ENCODE measurements around the gene THUMPD2. TPM values are rescaled to one million over a fixed set of nuclear protein-coding genes. Genes with fewer than 3 reads are reported as not detected.
"Not testable (repeated sequence)": the region's sequence is repeated elsewhere in the genome, so short reads cannot be mapped to it uniquely, and the experiment has no call there.

The THUMPD2 gene
- total and polyA plus RNA-seq, 5 donors, result 6.5 to 10.6 (median 8.2) TPM

GRCh38 chr2:39730685-39731302 lies 48.3 kb downstream of the THUMPD2 start:
- no peak for DNase-seq
- intact Hi-C loops (cut with DNase I), result no loop called here
- Histone ChIP-seq H3K4me3 (ENCODE audit: low read length) (no peak overlapping the region), H3K4me1 (ENCODE audit: control insufficient read depth, insufficient read depth, low read length) (peaks cover 3% of the 10 kb centered on the region), H3K27me3 (ENCODE audit: control insufficient read depth, insufficient read depth) (no peaks in the 10 kb centered on the region), H3K27ac (ENCODE audit: low read length) (no peak overlapping the region), H3K9me3 (ENCODE audit: control insufficient read depth, low read length) (no peaks in the 10 kb centered on the region)
- WGBS, result 84% methylated on average over 2 of the region's 2 CpGs
- ATAC-seq, result peak; percentile 31 to 50

GRCh38 chr2:39730276-39730675 lies 48.8 kb downstream of the THUMPD2 start:
- Histone ChIP-seq H3K27ac (ENCODE audit: low read length) (no peak overlapping the region), H3K27me3 (ENCODE audit: control insufficient read depth, insufficient read depth) (no peaks in the 10 kb centered on the region), H3K4me1 (ENCODE audit: control insufficient read depth, insufficient read depth, low read length) (peaks cover 3% of the 10 kb centered on the region), H3K4me3 (ENCODE audit: low read length) (no peak overlapping the region), H3K9me3 (ENCODE audit: control insufficient read depth, low read length) (no peaks in the 10 kb centered on the region)
- DNase-seq, result no peak
- no peak for ATAC-seq
- intact Hi-C loops (cut with DNase I), result no loop called here
- WGBS, result 82% methylated on average over 5 of the region's 5 CpGs

- intact Hi-C loops (cut with DNase I), result no loop called here
- ATAC-seq (peak in 1 of 2 donors; percentile 46), DNase-seq (peak in 1 of 3 donors; percentile 33)
- Histone ChIP-seq H3K4me1 (ENCODE audit: control insufficient read depth, insufficient read depth, low read length) (peaks cover 3% of the 10 kb centered on the region), H3K27ac (ENCODE audit: low read length) (no peak overlapping the region), H3K4me3 (ENCODE audit: low read length) (no peak overlapping the region), H3K27me3 (ENCODE audit: control insufficient read depth, insufficient read depth) (no peaks in the 10 kb centered on the region), H3K9me3 (ENCODE audit: control insufficient read depth, low read length) (no peaks in the 10 kb centered on the region)
- 63% methylated on average over 5 of the region's 5 CpGs for WGBS
Measured at GRCh38 chr2:39728941-39729351, 50.1 kb downstream of the THUMPD2 start.

- H3K27ac ChIP-seq (ENCODE audit: low read length); H3K4me3 ChIP-seq (ENCODE audit: low read length); H3K27me3 ChIP-seq (ENCODE audit: control insufficient read depth, insufficient read depth); H3K4me1 ChIP-seq (ENCODE audit: control insufficient read depth, insufficient read depth, low read length); H3K9me3 ChIP-seq (ENCODE audit: control insufficient read depth, low read length); DNase-seq; ATAC-seq; intact Hi-C loops (cut with DNase I): not testable (repeated sequence)
- WGBS, result 65% methylated on average over 4 of the region's 4 CpGs
Measured at GRCh38 chr2:39728085-39728484, 51.0 kb downstream of the THUMPD2 start.

GRCh38 chr2:39725401-39725800 lies 53.7 kb downstream of the THUMPD2 start:
- intact Hi-C loops (cut with DNase I), result no loop called here
- WGBS, result 89% methylated on average over 5 of the region's 5 CpGs
- Histone ChIP-seq H3K9me3 (ENCODE audit: control insufficient read depth, low read length) (no peaks in the 10 kb centered on the region), H3K4me1 (ENCODE audit: control insufficient read depth, insufficient read depth, low read length) (peaks cover 3% of the 10 kb centered on the region), H3K4me3 (ENCODE audit: low read length) (no peak overlapping the region), H3K27ac (ENCODE audit: low read length) (no peak overlapping the region), H3K27me3 (ENCODE audit: control insufficient read depth, insufficient read depth) (no peaks in the 10 kb centered on the region)
- no peak for ATAC-seq
- no peak for DNase-seq

- H3K4me1 ChIP-seq (ENCODE audit: control insufficient read depth, insufficient read depth, low read length), result peaks cover 3% of the 10 kb centered on the region
- DNase-seq, result no peak
- intact Hi-C loops (cut with DNase I), result no loop called here
- no peak overlapping the region for H3K27ac ChIP-seq (ENCODE audit: low read length)
- H3K4me3 ChIP-seq (ENCODE audit: low read length), result no peak overlapping the region
- 95% methylated on average over 4 of the region's 4 CpGs for WGBS
- ATAC-seq, result no peak
- no peaks in the 10 kb centered on the region for H3K9me3 ChIP-seq (ENCODE audit: control insufficient read depth, low read length)
- H3K27me3 ChIP-seq (ENCODE audit: control insufficient read depth, insufficient read depth), result no peaks in the 10 kb centered on the region
Measured at GRCh38 chr2:39724828-39725144, 54.3 kb downstream of the THUMPD2 start.

- WGBS, result 68% methylated on average over 9 of the region's 9 CpGs
- ATAC-seq, result no peak
- intact Hi-C loops (cut with DNase I), result no loop called here
- Histone ChIP-seq H3K4me1 (ENCODE audit: control insufficient read depth, insufficient read depth, low read length) (peaks cover 3% of the 10 kb centered on the region), H3K27me3 (ENCODE audit: control insufficient read depth, insufficient read depth) (no peaks in the 10 kb centered on the region), H3K4me3 (ENCODE audit: low read length) (no peak overlapping the region), H3K9me3 (ENCODE audit: control insufficient read depth, low read length) (no peaks in the 10 kb centered on the region), H3K27ac (ENCODE audit: low read length) (no peak overlapping the region)
- DNase-seq, result no peak
Measured at GRCh38 chr2:39723946-39724827, 54.9 kb downstream of the THUMPD2 start.

GRCh38 chr2:39723497-39723896 lies 55.6 kb downstream of the THUMPD2 start:
- H3K27ac ChIP-seq (ENCODE audit: low read length), result no peak overlapping the region
- no peak overlapping the region for H3K4me3 ChIP-seq (ENCODE audit: low read length)
- no peak for DNase-seq
- no peak for ATAC-seq
- intact Hi-C loops (cut with DNase I), result no loop called here
- WGBS, result 74% methylated on average over 2 of the region's 2 CpGs
- H3K9me3 ChIP-seq (ENCODE audit: control insufficient read depth, low read length), result no peaks in the 10 kb centered on the region
- H3K4me1 ChIP-seq (ENCODE audit: control insufficient read depth, insufficient read depth, low read length), result no peaks in the 10 kb centered on the region
- no peaks in the 10 kb centered on the region for H3K27me3 ChIP-seq (ENCODE audit: control insufficient read depth, insufficient read depth)

- intact Hi-C loops (cut with DNase I), result no loop called here
- DNase-seq (no peak), ATAC-seq (no peak)
- H3K27me3 ChIP-seq (ENCODE audit: control insufficient read depth, insufficient read depth), result no peaks in the 10 kb centered on the region
- 90% methylated on average over 2 of the region's 2 CpGs for whole genome bisulfite sequencing
- no peaks in the 10 kb centered on the region for H3K4me1 ChIP-seq (ENCODE audit: control insufficient read depth, insufficient read depth, low read length)
- H3K27ac ChIP-seq (ENCODE audit: low read length), result no peak overlapping the region
- no peak overlapping the region for H3K4me3 ChIP-seq (ENCODE audit: low read length)
- H3K9me3 ChIP-seq (ENCODE audit: control insufficient read depth, low read length), result no peaks in the 10 kb centered on the region
Measured at GRCh38 chr2:39720970-39721369, 58.1 kb downstream of the THUMPD2 start.

- ATAC-seq (no peak), DNase-seq (peak in 1 of 3 donors; percentile 24)
- H3K4me3 ChIP-seq (ENCODE audit: low read length), result no peak overlapping the region
- no peak overlapping the region for H3K27ac ChIP-seq (ENCODE audit: low read length)
- H3K27me3 ChIP-seq (ENCODE audit: control insufficient read depth, insufficient read depth), result no peaks in the 10 kb centered on the region
- no peaks in the 10 kb centered on the region for H3K9me3 ChIP-seq (ENCODE audit: control insufficient read depth, low read length)
- no peaks in the 10 kb centered on the region for H3K4me1 ChIP-seq (ENCODE audit: control insufficient read depth, insufficient read depth, low read length)
- intact Hi-C loops (cut with DNase I), result no loop called here
- WGBS, result 70% methylated on average over 8 of the region's 8 CpGs
Measured at GRCh38 chr2:39719317-39719716, 59.7 kb downstream of the THUMPD2 start.

- Histone ChIP-seq H3K27me3 (ENCODE audit: control insufficient read depth, insufficient read depth) (no peaks in the 10 kb centered on the region), H3K4me1 (ENCODE audit: control insufficient read depth, insufficient read depth, low read length) (no peaks in the 10 kb centered on the region), H3K4me3 (ENCODE audit: low read length) (no peak overlapping the region), H3K27ac (ENCODE audit: low read length) (no peak overlapping the region), H3K9me3 (ENCODE audit: control insufficient read depth, low read length) (no peaks in the 10 kb centered on the region)
- ATAC-seq (peak in 1 of 2 donors; percentile 59), DNase-seq (no peak)
- intact Hi-C loops (cut with DNase I), result no loop called here
- 67% methylated on average over 9 of the region's 9 CpGs for whole genome bisulfite sequencing
Measured at GRCh38 chr2:39718483-39718882, 60.6 kb downstream of the THUMPD2 start.

Measured in right cardiac atrium (tissue), 5 donors.